ENCODE results near the gene XYLT1.

The XYLT1 gene

GRCh38 chr16:17258077-17258599 lies 212.6 kb downstream of the XYLT1 start:
- Mint-ChIP-seq H3K4me3 (no peak overlapping the region), H3K9me3 (no peaks in the 10 kb centered on the region), H3K27me3 (ENCODE audit: low read depth, poor library complexity) (peaks cover 16% of the 10 kb centered on the region), H3K4me1 (peaks cover 56% of the 10 kb centered on the region), H3K36me3 (ENCODE audit: low read depth) (no peaks in the 10 kb centered on the region), H3K27ac (no peak overlapping the region)
- DNase-seq = no peak
- TF ChIP-seq, protein P1, sequence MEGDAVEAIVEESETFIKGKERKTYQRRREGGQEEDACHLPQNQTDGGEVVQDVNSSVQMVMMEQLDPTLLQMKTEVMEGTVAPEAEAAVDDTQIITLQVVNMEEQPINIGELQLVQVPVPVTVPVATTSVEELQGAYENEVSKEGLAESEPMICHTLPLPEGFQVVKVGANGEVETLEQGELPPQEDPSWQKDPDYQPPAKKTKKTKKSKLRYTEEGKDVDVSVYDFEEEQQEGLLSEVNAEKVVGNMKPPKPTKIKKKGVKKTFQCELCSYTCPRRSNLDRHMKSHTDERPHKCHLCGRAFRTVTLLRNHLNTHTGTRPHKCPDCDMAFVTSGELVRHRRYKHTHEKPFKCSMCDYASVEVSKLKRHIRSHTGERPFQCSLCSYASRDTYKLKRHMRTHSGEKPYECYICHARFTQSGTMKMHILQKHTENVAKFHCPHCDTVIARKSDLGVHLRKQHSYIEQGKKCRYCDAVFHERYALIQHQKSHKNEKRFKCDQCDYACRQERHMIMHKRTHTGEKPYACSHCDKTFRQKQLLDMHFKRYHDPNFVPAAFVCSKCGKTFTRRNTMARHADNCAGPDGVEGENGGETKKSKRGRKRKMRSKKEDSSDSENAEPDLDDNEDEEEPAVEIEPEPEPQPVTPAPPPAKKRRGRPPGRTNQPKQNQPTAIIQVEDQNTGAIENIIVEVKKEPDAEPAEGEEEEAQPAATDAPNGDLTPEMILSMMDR (IDR thresholded peaks at IDR 0.05) = no peak

- Mint-ChIP-seq H3K4me1 (peaks cover 59% of the 10 kb centered on the region), H3K36me3 (ENCODE audit: low read depth) (no peaks in the 10 kb centered on the region), H3K4me3 (no peak overlapping the region), H3K9me3 (no peaks in the 10 kb centered on the region), H3K27ac (no peak overlapping the region), H3K27me3 (ENCODE audit: low read depth, poor library complexity) (peaks cover 12% of the 10 kb centered on the region)
- no peak for DNase-seq
- TF ChIP-seq, protein P1 (IDR thresholded peaks at IDR 0.05) = no peak
Measured at GRCh38 chr16:17257426-17258023, 213.2 kb downstream of the XYLT1 start.

DNA sequence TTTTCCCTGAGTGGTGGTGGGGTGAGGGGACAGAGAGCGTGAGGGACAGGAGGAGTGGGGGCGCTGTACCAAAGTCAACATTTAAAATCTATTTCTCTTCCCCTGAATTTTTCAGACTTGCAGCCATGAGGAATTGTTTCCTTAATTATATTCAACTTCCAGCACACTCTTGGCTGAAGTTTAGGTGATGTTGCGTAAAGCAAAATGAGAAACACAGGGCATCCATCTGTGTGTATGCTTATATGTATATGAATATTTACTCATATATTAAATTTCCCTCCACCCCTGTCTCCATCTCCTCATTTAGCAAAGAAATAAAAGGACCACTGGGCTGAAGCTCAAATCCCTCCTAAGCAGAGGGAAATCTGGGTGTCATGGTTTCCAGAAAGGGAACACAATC lies 218.1 kb downstream of the XYLT1 start:
- TF ChIP-seq, protein P1 (IDR thresholded peaks at IDR 0.05) = no peak
- H3K36me3 Mint-ChIP-seq (ENCODE audit: low read depth) = no peaks in the 10 kb centered on the region
- DNase-seq = no peak
- H3K4me3 Mint-ChIP-seq = no peak overlapping the region
- H3K9me3 Mint-ChIP-seq = no peaks in the 10 kb centered on the region
- no peak overlapping the region for H3K27ac Mint-ChIP-seq
- H3K27me3 Mint-ChIP-seq (ENCODE audit: low read depth, poor library complexity) = peaks cover 15% of the 10 kb centered on the region
- H3K4me1 Mint-ChIP-seq = peaks cover 34% of the 10 kb centered on the region

GRCh38 chr16:17252064-17252463 lies 218.7 kb downstream of the XYLT1 start:
- Mint-ChIP-seq H3K36me3 (ENCODE audit: low read depth) (no peaks in the 10 kb centered on the region), H3K9me3 (no peaks in the 10 kb centered on the region), H3K4me3 (no peak overlapping the region), H3K4me1 (peaks cover 27% of the 10 kb centered on the region), H3K27ac (no peak overlapping the region), H3K27me3 (ENCODE audit: low read depth, poor library complexity) (peaks cover 15% of the 10 kb centered on the region)
- TF ChIP-seq, protein P1 (IDR thresholded peaks at IDR 0.05) = no peak
- no peak for DNase-seq

- Mint-ChIP-seq H3K4me3 (no peak overlapping the region), H3K4me1 (peaks cover 24% of the 10 kb centered on the region), H3K27me3 (ENCODE audit: low read depth, poor library complexity) (peaks cover 10% of the 10 kb centered on the region), H3K36me3 (ENCODE audit: low read depth) (no peaks in the 10 kb centered on the region), H3K9me3 (no peaks in the 10 kb centered on the region), H3K27ac (no peak overlapping the region)
- TF ChIP-seq, protein P1 (IDR thresholded peaks at IDR 0.05) = no peak
- DNase-seq = no peak
Measured at GRCh38 chr16:17251496-17251895, 219.3 kb downstream of the XYLT1 start.
